GM21619 (cell line): Measurements from ENCODE around the gene LAGE3.
"Not testable (repeated sequence)": the region's sequence is repeated elsewhere in the genome, so short reads cannot be mapped to it uniquely, and the experiment has no call there.

Experiments used
- ATAC-seq: cut with Tn5 transposase; IDR thresholded peaks from one replicate; pipeline ENCODE4 v1.9.1; 2021; ENCODE audit not compliant: unreplicated experiment

Gene LAGE3

GRCh38 chrX:154502098-154502497 is 23.0 kb upstream of the LAGE3 start:
- no peak for ATAC-seq

GRCh38 chrX:154501423-154501822 is 22.3 kb upstream of the LAGE3 start:
- ATAC-seq: not testable (repeated sequence)

- ATAC-seq: not testable (repeated sequence)
Observed at GRCh38 chrX:154496591-154497137, 17.6 kb upstream of the LAGE3 start.

- ATAC-seq: no peak
Observed at GRCh38 chrX:154495472-154495922, 16.4 kb upstream of the LAGE3 start.

GRCh38 chrX:154494715-154495114 is 15.6 kb upstream of the LAGE3 start:
- ATAC-seq: no peak

- ATAC-seq: peak; percentile 82
Observed at GRCh38 chrX:154490414-154491083, 11.5 kb upstream of the LAGE3 start, which contains the start of gene SLC10A3. Gene SLC10A3 (minus strand): TSS chrX:154490629. CDS start chrX:154488940, 1,689 bp downstream.

GRCh38 chrX:154490021-154490413 is 10.9 kb upstream of the LAGE3 start:
- ATAC-seq: peak; percentile 25

GRCh38 chrX:154489182-154489581 is 10.1 kb upstream of the LAGE3 start:
- ATAC-seq: no peak

- no peak for ATAC-seq
Observed at GRCh38 chrX:154488336-154489075, 9.4 kb upstream of the LAGE3 start.

- no peak for ATAC-seq
Observed at GRCh38 chrX:154487518-154488290, 8.6 kb upstream of the LAGE3 start.

GRCh38 chrX:154486396-154487207 is 7.5 kb upstream of the LAGE3 start, which contains the start of gene UBL4A:
Gene UBL4A (minus strand): TSS chrX:154486615. CDS start chrX:154486584, 31 bp downstream.
- no peak for ATAC-seq

GRCh38 chrX:154486052-154486395 is 6.9 kb upstream of the LAGE3 start:
- no peak for ATAC-seq

- no peak for ATAC-seq
Observed at GRCh38 chrX:154485150-154486051, 6.3 kb upstream of the LAGE3 start.

GRCh38 chrX:154484255-154485149 is 5.4 kb upstream of the LAGE3 start:
- no peak for ATAC-seq

GRCh38 chrX:154483325-154483724 is 4.2 kb upstream of the LAGE3 start:
- no peak for ATAC-seq

GRCh38 chrX:154482786-154483185 is 3.7 kb upstream of the LAGE3 start:
- ATAC-seq: no peak

- no peak for ATAC-seq
Observed at GRCh38 chrX:154481911-154482601, 3.0 kb upstream of the LAGE3 start.

GRCh38 chrX:154481195-154481594 is 2.1 kb upstream of the LAGE3 start:
- no peak for ATAC-seq
